Upper lobe of left lung (tissue), 4 donors: ENCODE data around the gene RPS27.
A peak's percentile ranks its signal among the peaks of the same experiment; 100 is the strongest.

Source experiments
- CTCF ChIP-seq, 6 experiments: fragments of 450-650 bp in 4 of 6; fragments of 200-600 bp in 2 of 6; sonication (generic) in 2 of 6; IDR thresholded peaks; one replicate each; pipeline ENCODE4 v1.5.1; 2016 to 2019; ENCODE audit warnings: antibody characterized with exemption in 6 of 6
- EP300 ChIP-seq, 4 donors: sonication (generic); formaldehyde crosslinking; IDR thresholded peaks; one replicate each; pipeline ENCODE4 v1.5.1; 2017; ENCODE audit warnings: antibody characterized with exemption in 4 of 4, control low read depth in 2 of 4
- POLR2A ChIP-seq, 4 donors: fragments of 450-650 bp; IDR thresholded peaks; one replicate each; pipeline ENCODE4 v1.5.1; 2016 to 2017; ENCODE audit warnings: antibody characterized with exemption in 4 of 4, mild to moderate bottlenecking in 2 of 4
- POLR2AphosphoS5 ChIP-seq, 2 donors: sonication (generic); formaldehyde crosslinking; IDR thresholded peaks; one replicate each; pipeline ENCODE4 v1.5.1; 2017; ENCODE audit warnings: antibody characterized with exemption in 2 of 2

GRCh38 chr1:153963850-153964331 is 26.7 kb upstream of the RPS27 start:
- no peak for TF ChIP-seq POLR2AphosphoS5 (IDR thresholded peaks at IDR 0.05)
- TF ChIP-seq EP300 (IDR thresholded peaks at IDR 0.05), result no peak
- TF ChIP-seq CTCF (IDR thresholded peaks at IDR 0.05), result no peak
- TF ChIP-seq POLR2A (IDR thresholded peaks at IDR 0.05), result peak in 1 of 4 donors; percentile 10
